B cell (primary cell): Measurements from ENCODE around the gene SERGEF. TPM values are rescaled to one million over a fixed set of nuclear protein-coding genes. Genes with fewer than 3 reads are reported as not detected.

Source experiments
- ATAC-seq: fragments of 200-7000 bp; cut with Tn5 transposase; one replicate; pipeline ENCODE4 v1.10.0; 2021; ENCODE audit warnings: low read depth, mild to moderate bottlenecking, moderate number of reproducible peaks, moderate library complexity
- CTCF ChIA-PET: fragments of 350-600 bp; sonication (Branson Sonifier 250); formaldehyde crosslinking; loops from one replicate; lab custom pipeline; 2021; ENCODE audit warnings: antibody characterized with exemption, inconsistent platforms; lab: Charles Lee
- POLR2A ChIA-PET: fragments of 350-600 bp; sonication (Branson Sonifier 250); formaldehyde crosslinking; loops from one replicate; lab custom pipeline; 2021; ENCODE audit warnings: antibody characterized with exemption; lab: Charles Lee
- DNase-seq: peaks from one replicate; pipeline ENCODE4 v3.0.0; 2013
- H2AFZ ChIP-seq: 2 replicates; pipeline ENCODE4 v1.6.1; 2012; ENCODE audit warnings: mild to moderate bottlenecking, low read depth, low read length; ENCODE audit not compliant: insufficient read depth, poor library complexity, severe bottlenecking
- H3K27ac ChIP-seq, 2 donors: 1 replicate in 1 of 2; 2 replicates in 1 of 2; pipeline ENCODE4 v1.5.1; 2012 to 2013; ENCODE audit warnings: low read length in 2 of 2, mild to moderate bottlenecking in 2 of 2, moderate library complexity in 1 of 2
- H3K27me3 ChIP-seq, 4 experiments: fragments of 200-600 bp in 1 of 4; sonication (generic) in 1 of 4; replicated peaks in 1 of 4; 1 replicate in 2 of 4; 2 replicates in 2 of 4; pipeline versions ENCODE4 v1.6.1 to v1.7.0; 2013 to 2016; ENCODE audit warnings: low read length in 3 of 4, mild to moderate bottlenecking in 2 of 4, mixed read lengths in 1 of 4, moderate library complexity in 1 of 4; ENCODE audit not compliant: insufficient read depth in 4 of 4, control insufficient read depth in 3 of 4; ENCODE audit errors: control extremely low read depth in 1 of 4
- H3K36me3 ChIP-seq, 2 experiments: replicated peaks in 1 of 2; 1 replicate in 1 of 2; 2 replicates in 1 of 2; pipeline versions ENCODE4 v1.6.1 to v1.7.1; 2013; ENCODE audit warnings: low read length in 1 of 2; ENCODE audit not compliant: insufficient read depth in 2 of 2, control insufficient read depth in 1 of 2; ENCODE audit errors: control extremely low read depth in 1 of 2, extremely low read depth in 1 of 2
- H3K4me1 ChIP-seq, 2 donors: fragments of 200-600 bp in 1 of 2; sonication (generic) in 1 of 2; 1 replicate in 1 of 2; 2 replicates in 1 of 2; pipeline versions ENCODE4 v1.5.1 to v1.6.1; 2013 to 2017; ENCODE audit warnings: low read length in 2 of 2; ENCODE audit not compliant: control insufficient read depth in 2 of 2, insufficient read depth in 2 of 2
- H3K4me2 ChIP-seq: replicated peaks from 2 replicates; pipeline ENCODE3; 2012; ENCODE audit warnings: mild to moderate bottlenecking, low read depth, low read length; ENCODE audit not compliant: poor library complexity, severe bottlenecking
- H3K4me3 ChIP-seq, 5 experiments: fragments of 200-600 bp in 1 of 5; sonication (generic) in 1 of 5; 1 replicate in 3 of 5; 2 replicates in 2 of 5; pipeline versions ENCODE4 v1.5.1 to v1.7.0; 2011 to 2016; ENCODE audit warnings: low read length in 4 of 5, mild to moderate bottlenecking in 4 of 5, low read depth in 2 of 5, control low read depth in 1 of 5, moderate library complexity in 1 of 5; ENCODE audit not compliant: insufficient read depth in 1 of 5; ENCODE audit errors: control extremely low read depth in 1 of 5, extremely low read depth in 1 of 5
- H3K79me2 ChIP-seq: fragments of 200-600 bp; sonication (generic); one replicate; pipeline ENCODE4 v1.6.0; 2016; ENCODE audit warnings: low read length; ENCODE audit not compliant: control insufficient read depth, insufficient read depth
- H3K9ac ChIP-seq: fragments of 200-600 bp; sonication (generic); 2 replicates; pipeline ENCODE4 v1.6.1; 2017; ENCODE audit warnings: mild to moderate bottlenecking, low read length, moderate library complexity
- H3K9me3 ChIP-seq, 3 donors: one replicate each; pipeline versions ENCODE4 v1.6.1 to v1.7.1; 2013; ENCODE audit warnings: low read length in 2 of 3; ENCODE audit not compliant: control insufficient read depth in 2 of 3, insufficient read depth in 1 of 3; ENCODE audit errors: control extremely low read depth in 1 of 3
- H4K20me1 ChIP-seq: 2 replicates; pipeline ENCODE4 v1.6.0; 2012; ENCODE audit warnings: mild to moderate bottlenecking, low read length; ENCODE audit not compliant: insufficient read depth, control insufficient read depth, poor library complexity, severe bottlenecking
- H3K27ac Mint-ChIP-seq: one replicate; pipeline ENCODE4 v1.8.0; 2021; ENCODE audit warnings: mixed read lengths
- H3K27me3 Mint-ChIP-seq: one replicate; pipeline ENCODE4 v1.8.0; 2021; ENCODE audit warnings: mixed read lengths
- H3K4me1 Mint-ChIP-seq: one replicate; pipeline ENCODE4 v1.8.0; 2021; ENCODE audit warnings: mixed read lengths
- H3K4me3 Mint-ChIP-seq: one replicate; pipeline ENCODE4 v1.8.0; 2021; ENCODE audit warnings: mixed read lengths
- H3K9me3 Mint-ChIP-seq: one replicate; pipeline ENCODE4 v1.8.0; 2022; ENCODE audit warnings: mixed read lengths; ENCODE audit not compliant: insufficient read depth
- CTCF ChIP-seq: fragments of 200-600 bp; IDR thresholded peaks from one replicate; pipeline ENCODE4 v1.8.0; 2022; ENCODE audit warnings: antibody characterized with exemption, mild to moderate bottlenecking
- EZH2 ChIP-seq: IDR thresholded peaks from 2 replicates; pipeline ENCODE4 v1.6.1; 2012; ENCODE audit warnings: borderline replicate concordance, low read depth, mild to moderate bottlenecking, moderate library complexity, low read length; ENCODE audit not compliant: insufficient read depth, poor library complexity, severe bottlenecking
- WGBS: methylation state at CpG from one replicate; pipeline ENCODE4 v1.1.5; 2013; ENCODE audit warnings: missing lambda C conversion rate; ENCODE audit not compliant: insufficient coverage; 5-methylcytosine and 5-hydroxymethylcytosine counted together
- intact Hi-C: fragments of 100-400 bp; cut with micrococcal nuclease; formaldehyde crosslinking; loops from one replicate; pipeline ENCODE4 v1.10.0; 2022
- polyA plus RNA-seq: library from polyadenylated mRNA; depleted of rRNA; stranded (reverse); fragments of >200 nt; gene quantifications from 2 replicates; pipeline ENCODE4 v1.2.3, GENCODE V29; 2012
- total RNA-seq, 2 donors: library from RNA; stranded (reverse); fragments of 120-200 nt in 1 of 2; gene quantifications; 1 replicate in 1 of 2; 2 replicates in 1 of 2; pipeline versions ENCODE4 v1.2.3 to v1.2.4, GENCODE V29; 2013 to 2022

Gene SERGEF
- total and polyA plus RNA-seq, 2 donors (not counting 1 experiment from before 2014, with no cell fraction given), result 24.2 to 54.3 TPM

DNA sequence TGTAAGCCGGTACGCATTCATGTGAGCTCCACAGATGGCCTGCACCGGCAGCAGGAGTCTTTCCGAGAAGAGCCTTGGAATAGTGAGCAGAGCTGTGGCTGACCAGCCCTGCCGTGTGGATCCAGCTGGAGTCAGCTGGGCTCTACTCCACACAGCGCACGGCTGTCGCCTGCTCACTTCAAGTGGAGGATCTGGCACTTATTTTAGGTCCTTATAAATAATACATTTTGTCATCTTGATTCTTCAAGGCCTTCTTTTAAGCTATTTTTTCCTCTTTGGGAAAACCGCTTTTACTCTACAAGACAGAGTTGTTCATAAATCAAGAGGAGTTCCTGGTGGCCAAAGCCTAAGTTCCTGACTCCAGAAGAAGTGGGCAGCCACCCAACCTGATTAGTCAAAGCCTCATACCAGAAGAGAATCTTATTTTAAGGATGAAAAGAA is 184.5 kb downstream of the SERGEF start:
- ChIA-PET CTCF (no interaction called here), POLR2A (no interaction called here)
- no peak overlapping the region for H2AFZ ChIP-seq

DNA sequence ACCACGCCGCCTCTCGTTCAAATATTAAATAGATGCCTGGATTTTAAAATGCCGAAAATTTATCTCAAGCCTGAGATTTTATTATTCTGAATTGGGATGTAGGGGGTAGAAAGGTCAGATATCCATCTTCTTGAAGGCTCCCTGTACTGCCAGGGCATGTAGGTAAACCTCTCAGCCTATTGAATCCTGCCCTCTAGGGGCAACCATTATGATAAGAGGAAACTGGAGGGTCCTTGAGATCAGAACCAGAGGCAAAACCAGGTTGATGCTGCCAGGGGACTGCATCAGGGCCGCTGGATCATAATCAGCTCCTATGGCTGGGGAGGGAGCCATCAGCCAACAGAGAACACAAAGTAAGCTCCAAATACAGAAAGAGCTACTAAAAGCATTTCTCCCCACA is 185.8 kb downstream of the SERGEF start:
- TF ChIP-seq CTCF, result no peak
- TF ChIP-seq EZH2, result no peak
- DNase-seq (no peak), ATAC-seq (no peak)
- Histone ChIP-seq H3K9me3 (no peaks in the 10 kb centered on the region), H3K36me3 (no peaks in the 10 kb centered on the region), H4K20me1 (no peaks in the 10 kb centered on the region), H3K27me3 (no peaks in the 10 kb centered on the region), H3K79me2 (no peaks in the 10 kb centered on the region), H2AFZ (no peak overlapping the region), H3K9ac (no peak overlapping the region), H3K4me3 (no peak overlapping the region), H3K4me2 (no peak overlapping the region), H3K27ac (no peak overlapping the region), H3K4me1 (no peaks in the 10 kb centered on the region)
- Mint-ChIP-seq H3K9me3 (no peaks in the 10 kb centered on the region), H3K4me3 (no peak overlapping the region), H3K27ac (no peak overlapping the region), H3K27me3 (no peaks in the 10 kb centered on the region), H3K4me1 (no peaks in the 10 kb centered on the region)
- ChIA-PET POLR2A (no interaction called here), CTCF (no interaction called here)
- 100% methylated on average over 2 of the region's 5 CpGs for WGBS
- intact Hi-C loops, result no loop called here

More for the DNA sequence above, 184.5 kb downstream of the SERGEF start:
- H3K27ac ChIP-seq, result no peak overlapping the region
- Mint-ChIP-seq H3K4me3 (no peak overlapping the region), H3K4me1 (no peaks in the 10 kb centered on the region), H3K27me3 (no peaks in the 10 kb centered on the region), H3K27ac (no peak overlapping the region), H3K9me3 (no peaks in the 10 kb centered on the region)
- no peak overlapping the region for H3K9ac ChIP-seq
- TF ChIP-seq CTCF (no peak), EZH2 (no peak)
- no peak for ATAC-seq
- no peak for DNase-seq
- intact Hi-C loops, result no loop called here
- H3K4me1 ChIP-seq, result no peaks in the 10 kb centered on the region
- H3K27me3 ChIP-seq, result no peaks in the 10 kb centered on the region
- no peaks in the 10 kb centered on the region for H3K36me3 ChIP-seq
- H3K4me2 ChIP-seq, result no peak overlapping the region
- H4K20me1 ChIP-seq, result no peaks in the 10 kb centered on the region
- no peaks in the 10 kb centered on the region for H3K79me2 ChIP-seq
- no peaks in the 10 kb centered on the region for H3K9me3 ChIP-seq
- WGBS, result 95% methylated on average over 3 of the region's 9 CpGs
- H3K4me3 ChIP-seq, result no peak overlapping the region
